Stimulated activated CD4-positive, alpha-beta T cell treated with anti-CD3 and anti-CD28 coated beads, Interleukin-12 subunit alpha, Interleukin-12 subunit beta, amount 100 ng/mL, for 24 hours (primary cell): Measurements from ENCODE around the gene WNK4.

ENCODE experiments used
- DNase-seq, 2 experiments: peaks; one replicate each; pipeline ENCODE4 v3.0.0-alpha.2; 2020; ENCODE audit warnings: low read depth in 2 of 2

Gene WNK4

DNA sequence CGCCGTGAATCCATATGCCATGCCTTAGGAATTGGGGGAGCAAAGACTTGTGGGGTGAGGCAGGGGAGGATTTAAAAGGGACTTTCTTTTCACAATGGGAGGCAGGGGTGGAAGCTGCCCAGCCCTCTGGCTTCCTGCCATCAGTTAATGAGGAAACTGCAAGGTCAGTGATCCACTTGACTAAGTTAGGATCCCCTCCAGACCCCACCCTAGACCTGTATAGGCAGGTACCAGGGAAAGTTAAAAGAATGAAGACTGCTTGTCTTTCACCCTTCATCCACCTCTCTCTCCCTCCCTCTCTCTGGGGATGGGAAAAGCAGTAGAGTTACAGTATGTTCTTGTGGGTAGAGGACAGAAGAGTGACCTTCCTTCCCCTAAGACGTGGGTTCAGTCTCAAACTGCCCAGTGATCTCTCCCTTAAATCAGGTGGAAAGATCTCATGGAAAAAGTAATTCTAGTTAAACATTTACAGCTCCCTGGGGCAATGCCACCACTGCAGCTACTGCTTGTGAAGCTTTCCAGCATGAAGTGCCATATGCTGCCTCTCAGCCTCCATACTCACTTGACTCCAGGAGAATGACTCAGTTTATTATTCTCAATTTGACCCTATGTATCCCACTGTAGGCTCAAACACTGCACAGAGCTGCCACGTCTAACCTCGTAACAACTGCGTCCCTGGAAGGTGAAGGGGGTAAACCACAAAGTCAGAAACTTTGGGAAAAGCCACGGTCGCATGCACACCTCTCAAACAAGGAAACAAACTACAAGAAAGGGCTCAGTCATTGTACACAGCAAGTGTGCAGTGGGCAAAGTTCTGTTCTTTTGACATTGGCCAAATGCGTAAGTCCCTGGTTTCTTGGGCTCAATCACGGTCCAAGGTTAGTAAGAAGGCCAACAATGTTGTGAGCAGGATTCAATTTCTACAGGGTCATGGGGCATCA is 16.9 kb downstream of the WNK4 start:
- no peak for DNase-seq

- no peak for DNase-seq
These were observed 17.6 kb downstream of the WNK4 start for GRCh38 chr17:42798011-42798382.

DNA sequence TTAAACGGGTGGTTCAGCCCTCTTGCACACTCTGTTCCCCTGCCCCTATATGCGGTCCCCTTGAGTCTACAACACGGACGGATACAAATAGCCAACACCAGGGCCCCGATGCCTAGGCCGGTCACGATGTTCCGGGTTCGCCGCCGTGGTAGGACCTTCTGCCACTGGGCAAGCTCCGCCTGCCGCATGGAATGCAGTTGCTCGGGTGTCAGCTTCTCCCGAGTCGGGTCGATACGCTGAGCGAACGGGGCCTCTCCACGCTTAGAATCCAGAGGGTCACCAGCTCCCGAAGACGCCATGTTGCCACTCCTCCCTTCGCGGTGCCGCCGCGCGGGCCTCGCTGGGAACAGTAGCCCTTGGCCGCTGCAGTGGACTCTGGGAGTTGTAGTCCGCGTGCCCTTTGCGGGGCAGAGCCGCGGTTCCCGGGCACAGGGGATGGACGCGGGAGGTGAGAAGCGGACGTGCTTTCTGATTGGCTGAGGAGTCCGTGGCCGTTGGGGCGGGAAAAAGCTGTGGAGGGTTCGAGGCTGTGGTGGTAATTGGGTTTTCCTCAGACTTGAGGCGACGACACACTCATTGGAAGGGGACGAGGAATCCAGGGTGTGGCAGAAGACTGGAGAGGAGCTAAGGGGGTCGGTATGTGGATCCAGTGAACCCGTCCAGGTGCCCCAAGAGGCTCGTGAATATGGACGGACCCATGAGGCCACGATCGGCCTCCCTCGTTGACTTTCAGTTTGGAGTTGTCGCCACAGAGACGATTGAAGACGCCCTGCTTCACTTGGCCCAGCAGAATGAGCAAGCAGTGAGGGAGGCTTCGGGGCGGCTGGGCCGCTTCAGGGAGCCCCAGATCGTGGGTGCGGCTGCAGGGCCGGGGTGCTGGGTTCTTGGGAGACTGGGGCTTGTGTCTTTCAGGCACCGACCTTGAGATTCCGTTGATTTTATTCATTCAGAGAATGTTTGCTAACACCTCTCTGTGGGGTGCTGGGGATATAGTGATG is 18.3 kb downstream of the WNK4 start, which contains the start of the genes CNTD1 and COA3:
Gene CNTD1 (plus strand): TSS at position 479 of the 998 bp plus-strand sequence. CDS start 207 bp downstream, at position 686.
Gene COA3 (minus strand): TSS at position 322 of the 998 bp plus-strand sequence. CDS start 23 bp downstream, at position 299.
- DNase-seq: peak; percentile 70 to 78

DNA sequence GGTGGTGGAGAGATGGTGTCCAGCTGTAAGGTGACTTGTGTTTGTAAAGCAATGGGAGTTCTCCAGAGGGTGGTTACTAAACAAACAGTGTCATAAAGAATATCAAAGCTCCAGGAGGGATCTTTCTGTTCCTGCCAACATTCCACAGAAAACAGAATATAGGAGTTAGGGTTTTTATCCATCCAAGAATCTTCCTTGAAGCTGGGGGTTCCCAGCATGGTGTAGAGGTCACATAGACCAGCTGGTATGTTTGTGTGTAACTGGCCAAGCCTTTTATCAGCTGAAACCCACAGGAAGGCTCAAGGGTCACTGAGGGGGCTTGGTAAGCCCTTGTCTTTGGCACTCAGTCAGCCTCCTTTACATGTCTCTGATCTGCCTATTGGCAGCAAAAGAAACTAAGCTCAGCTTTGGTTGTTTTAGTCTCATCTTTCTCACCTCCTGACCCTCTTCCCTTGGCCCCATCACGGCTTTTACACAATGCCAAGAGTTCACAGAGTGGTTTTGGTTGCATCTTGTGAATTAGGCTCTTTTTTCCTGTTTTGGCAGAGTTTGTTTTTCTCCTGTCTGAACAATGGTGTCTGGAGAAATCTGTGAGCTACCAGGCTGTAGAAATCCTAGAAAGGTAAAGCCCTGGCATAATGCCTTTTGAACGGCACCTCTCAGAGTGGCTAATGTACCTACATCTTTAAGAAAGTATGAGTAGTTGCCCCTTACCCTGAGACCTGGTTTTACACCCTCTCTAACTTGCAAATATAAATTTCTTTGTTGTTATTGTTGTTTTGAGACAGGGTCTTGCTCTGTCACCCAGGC is 22.9 kb downstream of the WNK4 start:
- DNase-seq: no peak

DNA sequence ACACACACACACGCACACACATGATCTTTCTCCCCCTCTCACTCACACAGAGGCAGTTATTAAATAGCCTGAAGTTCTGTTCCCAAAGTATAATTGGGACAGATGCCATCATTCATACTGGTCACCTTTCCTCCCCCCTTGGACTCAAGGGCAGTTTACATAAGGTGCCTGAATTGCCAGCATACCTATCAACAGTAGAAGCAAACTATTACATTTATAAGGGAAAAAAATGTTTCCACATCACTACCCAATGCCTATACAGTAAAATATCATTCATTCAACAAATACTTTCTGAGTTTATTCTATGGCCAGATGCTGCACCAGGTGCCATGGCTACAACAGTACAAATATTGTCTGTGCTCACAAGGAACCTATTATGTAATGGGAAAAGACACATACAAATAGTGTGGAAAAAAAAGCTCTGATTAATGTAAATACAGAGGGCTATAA is 24.5 kb downstream of the WNK4 start:
- no peak for DNase-seq

- DNase-seq: no peak
These were observed 25.8 kb downstream of the WNK4 start for GRCh38 chr17:42806249-42806648.

DNA sequence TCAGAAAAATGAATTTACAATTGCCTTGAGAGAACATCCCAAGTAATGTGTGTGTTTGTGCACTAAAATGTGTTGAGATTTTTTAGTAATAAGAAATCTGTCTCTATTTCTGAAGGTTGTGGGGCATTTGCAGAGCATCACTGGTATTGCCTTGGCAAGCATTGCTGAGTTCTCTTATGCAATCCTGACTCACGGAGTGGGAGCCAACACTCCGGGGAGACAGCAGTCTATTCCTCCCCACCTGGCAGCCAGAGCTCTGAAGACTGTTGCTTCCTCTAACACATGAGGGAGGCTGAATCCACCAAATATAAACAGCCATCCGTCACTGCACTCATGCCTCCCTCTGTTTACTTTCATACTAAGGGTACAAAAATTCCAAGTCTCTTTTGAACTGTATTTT is 28.8 kb downstream of the WNK4 start:
- DNase-seq: no peak

- no peak for DNase-seq
These were observed 34.4 kb downstream of the WNK4 start for GRCh38 chr17:42814633-42815399.

DNA sequence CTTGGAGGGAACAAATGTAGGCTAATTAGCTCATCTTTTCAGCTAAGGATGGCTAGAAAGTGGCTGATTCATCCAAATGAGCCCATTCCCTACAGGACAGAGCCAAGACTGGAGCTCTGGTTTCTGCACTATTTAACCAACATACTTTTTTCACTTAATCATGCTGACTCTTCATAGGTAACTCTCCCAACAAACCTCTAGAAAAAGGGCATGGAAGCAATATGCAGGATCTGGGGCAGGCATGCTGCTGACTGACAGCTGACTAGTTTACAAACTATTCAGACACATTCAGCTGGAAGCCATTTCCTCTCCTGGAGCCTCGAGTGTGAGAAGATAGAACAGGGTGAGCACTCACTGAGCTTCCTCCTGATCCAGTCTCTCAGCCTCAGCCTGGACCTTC is 37.5 kb downstream of the WNK4 start:
- no peak for DNase-seq

DNA sequence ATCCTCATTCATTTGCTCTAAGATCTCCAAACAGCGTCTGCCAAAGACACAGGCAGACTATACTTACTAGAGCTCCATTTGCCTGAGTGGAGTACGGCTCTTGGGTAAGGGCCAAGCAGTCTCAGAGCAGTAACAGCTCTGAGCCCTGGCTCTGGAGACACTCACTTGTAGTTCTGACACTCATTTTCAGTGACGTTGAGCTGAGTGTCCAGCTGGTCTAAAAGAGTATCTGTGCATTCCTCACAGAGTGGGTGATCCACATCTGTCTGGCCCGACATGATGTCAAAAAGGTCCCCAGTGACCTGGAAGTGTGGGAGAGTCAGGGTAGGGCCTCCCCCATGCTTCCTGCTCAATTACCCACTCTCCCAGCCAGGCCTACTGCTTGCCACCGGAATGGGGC is 38.0 kb downstream of the WNK4 start:
- no peak for DNase-seq

DNA sequence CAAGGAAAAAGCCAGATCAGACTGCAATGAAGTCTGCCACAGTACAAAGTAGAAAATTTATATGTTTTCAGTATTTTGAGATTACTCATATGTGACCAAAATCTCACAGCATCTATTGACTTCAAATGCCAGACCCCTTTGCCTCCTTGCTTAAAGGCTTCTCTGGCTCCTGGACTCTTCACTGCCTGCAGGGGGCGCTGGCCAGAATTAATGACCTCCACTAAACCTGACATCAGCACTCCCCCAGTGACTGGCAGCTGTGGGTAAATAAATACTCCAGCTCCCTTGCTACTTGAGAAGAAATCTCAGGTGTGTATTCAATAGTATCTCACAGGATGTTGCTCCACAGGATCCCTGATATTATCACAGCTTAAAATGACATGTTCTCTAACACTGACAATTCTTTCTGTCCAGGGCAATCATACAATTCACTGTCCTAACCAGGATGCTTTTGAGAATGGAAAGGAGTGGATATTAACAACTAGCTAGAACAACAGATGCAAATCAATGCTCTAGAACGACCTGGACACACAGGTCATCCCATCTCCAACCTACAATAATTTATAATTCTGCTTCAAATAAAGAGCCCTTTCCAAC is 39.6 kb downstream of the WNK4 start:
- peak; percentile 42 to 60 for DNase-seq

DNA sequence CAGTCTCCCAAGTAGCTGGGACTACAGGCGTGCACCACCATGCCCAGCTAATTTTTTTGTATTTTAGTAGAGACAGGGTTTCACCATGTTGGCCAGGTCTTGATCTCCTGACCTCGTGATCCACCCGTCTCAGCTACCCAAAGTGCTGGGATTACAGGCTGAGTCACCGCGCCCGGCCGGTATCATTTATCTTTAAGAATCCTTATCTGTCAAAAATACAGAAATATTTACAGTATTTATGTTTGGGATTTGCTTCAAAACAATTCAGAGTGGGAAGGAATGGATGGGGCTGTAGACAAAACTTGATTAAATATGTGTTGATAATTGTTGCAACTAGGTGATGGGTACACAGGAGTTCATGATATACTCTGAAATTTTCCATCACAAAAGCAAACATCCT is 40.8 kb downstream of the WNK4 start:
- no peak for DNase-seq

DNA sequence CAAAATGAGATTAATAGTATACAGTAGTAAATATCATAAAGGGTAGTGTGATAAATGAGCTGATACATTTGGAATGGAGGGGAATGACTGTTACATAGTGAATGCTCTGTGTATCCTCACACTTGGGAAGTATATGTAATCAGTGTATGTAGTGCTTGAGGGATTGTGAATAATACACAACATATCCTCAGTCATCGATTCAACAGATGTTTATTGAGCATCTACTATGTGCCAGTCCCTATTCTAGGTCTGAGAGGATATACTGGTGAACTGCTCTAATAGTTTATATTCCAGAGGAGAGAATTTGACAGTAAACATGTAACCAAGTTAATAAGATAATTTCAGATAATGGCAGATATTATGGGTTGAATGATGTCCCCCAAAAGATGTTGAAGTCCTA is 47.1 kb downstream of the WNK4 start:
- DNase-seq: no peak

DNA sequence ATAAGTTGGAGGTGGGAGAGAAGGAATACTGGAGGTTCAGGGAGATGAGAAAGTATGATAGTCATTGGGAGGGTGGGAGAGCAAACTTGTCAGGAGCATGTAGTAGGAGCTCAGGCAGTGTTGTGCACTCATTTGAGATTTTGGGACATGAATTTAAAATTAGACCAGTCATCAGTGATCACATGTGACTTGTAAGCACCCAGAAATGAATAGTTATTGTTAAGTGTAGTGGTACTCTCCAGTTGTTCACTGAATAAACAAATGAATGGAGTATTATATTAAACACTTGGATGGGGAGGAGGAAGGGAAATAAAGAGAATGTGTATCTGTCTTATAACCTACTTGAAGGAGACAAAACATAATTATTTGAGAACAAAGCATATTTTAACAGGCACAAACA is 50.6 kb downstream of the WNK4 start:
- no peak for DNase-seq

- DNase-seq: no peak
These were observed 52.0 kb downstream of the WNK4 start for GRCh38 chr17:42832213-42832933.

DNA sequence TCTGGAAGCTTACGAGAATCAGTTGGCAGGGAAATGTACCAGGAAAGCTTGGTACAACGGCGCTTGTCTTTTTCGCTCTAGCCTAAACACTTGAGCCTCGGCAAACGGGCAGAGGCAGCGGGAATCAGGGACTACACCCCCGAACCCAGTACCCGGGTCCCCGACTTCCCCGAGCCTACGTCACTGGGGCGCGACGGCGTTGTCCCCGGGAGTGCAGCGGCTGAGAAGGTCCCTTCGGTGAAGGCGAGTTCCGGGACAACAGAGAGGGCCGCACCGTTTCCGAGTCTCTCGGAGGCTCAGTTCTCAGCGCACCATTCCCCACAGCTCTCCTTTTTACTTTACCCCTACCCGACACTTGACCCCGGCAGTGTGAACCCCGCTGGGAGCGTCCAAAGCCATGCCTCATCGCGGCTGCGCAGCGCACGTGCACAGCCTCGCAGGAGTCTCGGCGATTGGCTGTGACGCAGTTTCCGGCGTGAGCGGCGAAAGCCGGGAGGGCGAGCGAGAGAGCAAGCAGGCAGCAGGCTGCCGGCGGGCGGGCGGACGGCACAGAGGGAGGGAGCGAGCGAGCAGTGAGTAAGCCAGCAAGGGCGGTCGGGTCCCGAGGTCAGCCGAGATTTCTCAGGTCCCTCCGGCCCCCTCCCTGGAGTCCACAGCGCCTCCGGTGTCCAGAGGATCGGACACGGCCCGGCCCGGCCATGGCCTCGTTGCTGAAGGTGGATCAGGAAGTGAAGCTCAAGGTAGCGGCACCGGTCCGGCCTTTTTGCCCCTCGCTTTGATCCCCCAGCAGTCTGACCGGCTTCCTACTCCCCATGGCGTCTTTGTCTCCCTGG is 52.7 kb downstream of the WNK4 start, which contains the start of gene PSME3:
Gene PSME3 (plus strand): TSS at position 464 of the 833 bp plus-strand sequence. CDS start 235 bp downstream, at position 699.
- peak; percentile 82 to 87 for DNase-seq

GRCh38 chr17:42833767-42834422 is 53.5 kb downstream of the WNK4 start:
- no peak for DNase-seq

GRCh38 chr17:42835732-42836131 is 55.3 kb downstream of the WNK4 start:
- DNase-seq: no peak
